ENCODE data around the gene PRICKLE2. TPM values are rescaled to one million over a fixed set of nuclear protein-coding genes. Genes with fewer than 3 reads are reported as not detected.

The PRICKLE2 gene
- total RNA-seq, 1 experiment from 2014 or later: 9.6 TPM

GRCh38 chr3:64078966-64079365 lies 146.3 kb downstream of the PRICKLE2 start:
- intact Hi-C loops (cut with micrococcal nuclease): no loop called here
- H3K4me3 Mint-ChIP-seq (ENCODE audit: unreplicated experiment): no peak overlapping the region
- TF ChIP-seq CTCF (IDR thresholded peaks at IDR 0.05; ENCODE audit: unreplicated experiment): no peak
- H3K27me3 Mint-ChIP-seq (ENCODE audit: insufficient read depth, unreplicated experiment): no peaks in the 10 kb centered on the region
- H3K4me1 Mint-ChIP-seq (ENCODE audit: insufficient read depth, unreplicated experiment): peaks cover 5% of the 10 kb centered on the region
- H3K27ac Mint-ChIP-seq (ENCODE audit: low read depth, unreplicated experiment): no peak overlapping the region
- H3K9me3 Mint-ChIP-seq (ENCODE audit: unreplicated experiment): peaks cover 8% of the 10 kb centered on the region
- DNase-seq (ENCODE audit: unreplicated experiment): no peak
- BruUV-seq (replicated peaks): no TSS peak
- POLR2A ChIA-PET: no interaction called here
- no peaks in the 10 kb centered on the region for H3K36me3 Mint-ChIP-seq (ENCODE audit: insufficient read depth, unreplicated experiment)
- CTCF ChIA-PET: interaction anchor here (0.5 kb wide), 1 partner anchor 341 kb away, joined by 3 read pairs; no protein-coding TSS in a partner anchor

GRCh38 chr3:64074895-64075679 lies 150.2 kb downstream of the PRICKLE2 start:
- Mint-ChIP-seq H3K4me1 (ENCODE audit: insufficient read depth, unreplicated experiment) (peaks cover 8% of the 10 kb centered on the region), H3K27ac (ENCODE audit: low read depth, unreplicated experiment) (no peak overlapping the region), H3K27me3 (ENCODE audit: insufficient read depth, unreplicated experiment) (no peaks in the 10 kb centered on the region), H3K9me3 (ENCODE audit: unreplicated experiment) (no peaks in the 10 kb centered on the region), H3K4me3 (ENCODE audit: unreplicated experiment) (no peak overlapping the region), H3K36me3 (ENCODE audit: insufficient read depth, unreplicated experiment) (no peaks in the 10 kb centered on the region)
- no peak for TF ChIP-seq CTCF (IDR thresholded peaks at IDR 0.05; ENCODE audit: unreplicated experiment)
- intact Hi-C loops (cut with micrococcal nuclease): no loop called here
- BruUV-seq (replicated peaks): no TSS peak
- CTCF ChIA-PET: interaction anchor here (0.7 to 1.1 kb wide), 2 partner anchors 15 to 313 kb away, joined by 3 to 7 read pairs; no protein-coding TSS in a partner anchor
- DNase-seq (ENCODE audit: unreplicated experiment): no peak
- POLR2A ChIA-PET: no interaction called here

- Mint-ChIP-seq H3K4me1 (ENCODE audit: insufficient read depth, unreplicated experiment) (peaks cover 8% of the 10 kb centered on the region), H3K4me3 (ENCODE audit: unreplicated experiment) (no peak overlapping the region), H3K27me3 (ENCODE audit: insufficient read depth, unreplicated experiment) (no peaks in the 10 kb centered on the region), H3K27ac (ENCODE audit: low read depth, unreplicated experiment) (no peak overlapping the region), H3K36me3 (ENCODE audit: insufficient read depth, unreplicated experiment) (no peaks in the 10 kb centered on the region), H3K9me3 (ENCODE audit: unreplicated experiment) (no peaks in the 10 kb centered on the region)
- intact Hi-C loops (cut with micrococcal nuclease): no loop called here
- CTCF ChIA-PET: interaction anchor here (0.6 to 0.9 kb wide), 4 partner anchors 15 to 410 kb away, joined by 3 to 7 read pairs (median 3); no protein-coding TSS in a partner anchor
- peak; percentile 58 for DNase-seq (ENCODE audit: unreplicated experiment)
- TF ChIP-seq CTCF (IDR thresholded peaks at IDR 0.05; ENCODE audit: unreplicated experiment): no peak
- POLR2A ChIA-PET: interaction anchor here (0.8 kb wide), 1 partner anchor 50 kb away, joined by 3 read pairs; no protein-coding TSS in a partner anchor
- no TSS peak for BruUV-seq (replicated peaks)
These were observed 151.2 kb downstream of the PRICKLE2 start for GRCh38 chr3:64074060-64074459.

GRCh38 chr3:64073158-64073761 lies 152.0 kb downstream of the PRICKLE2 start:
- no peak for TF ChIP-seq CTCF (IDR thresholded peaks at IDR 0.05; ENCODE audit: unreplicated experiment)
- no TSS peak for BruUV-seq (replicated peaks)
- ChIA-PET CTCF (interaction anchor here (0.6 to 0.9 kb wide), 3 partner anchors 16 to 321 kb away, joined by 3 read pairs; no protein-coding TSS in a partner anchor), POLR2A (interaction anchor here (0.8 kb wide), 1 partner anchor 49 kb away, joined by 3 read pairs; no protein-coding TSS in a partner anchor)
- intact Hi-C loops (cut with micrococcal nuclease): no loop called here
- Mint-ChIP-seq H3K4me1 (ENCODE audit: insufficient read depth, unreplicated experiment) (peaks cover 8% of the 10 kb centered on the region), H3K27me3 (ENCODE audit: insufficient read depth, unreplicated experiment) (no peaks in the 10 kb centered on the region), H3K9me3 (ENCODE audit: unreplicated experiment) (no peaks in the 10 kb centered on the region), H3K36me3 (ENCODE audit: insufficient read depth, unreplicated experiment) (no peaks in the 10 kb centered on the region), H3K27ac (ENCODE audit: low read depth, unreplicated experiment) (no peak overlapping the region), H3K4me3 (ENCODE audit: unreplicated experiment) (no peak overlapping the region)
- no peak for DNase-seq (ENCODE audit: unreplicated experiment)

All from MCF 10A (cell line).